ENCODE results near the gene CAMK4.
A peak's percentile ranks its signal among the peaks of the same experiment; 100 is the strongest.

Gene CAMK4

GRCh38 chr5:111278858-111279504, 54.8 kb downstream of the CAMK4 start:
- Histone ChIP-seq H3K9ac (ENCODE audit: low read length) (no peak overlapping the region), H2AFZ (ENCODE audit: low read depth, low read length) (no peak overlapping the region), H3K9me3 (ENCODE audit: insufficient read depth, low read length) (no peaks in the 10 kb centered on the region), H4K20me1 (ENCODE audit: insufficient read depth, low read length) (peaks cover 49% of the 10 kb centered on the region), H3K36me3 (replicated peaks; ENCODE audit: low read depth, low read length) (peaks cover 3% of the 10 kb centered on the region), H3K27ac (ENCODE audit: low read length) (no peak overlapping the region), H3K4me2 (ENCODE audit: low read length) (peak overlapping the region; percentile 23; the same call in 1 of the 2 replicates), H3K4me3 (ENCODE audit: low read length) (no peak overlapping the region), H3K4me1 (ENCODE audit: low read length) (peaks cover 61% of the 10 kb centered on the region), H3K79me2 (ENCODE audit: low read length) (peaks cover 94% of the 10 kb centered on the region), H3K27me3 (ENCODE audit: low read depth, low read length) (no peaks in the 10 kb centered on the region)
- TF ChIP-seq EZH2phosphoT487 (IDR thresholded peaks at IDR 0.05; ENCODE audit: low read depth) = no peak
- TF ChIP-seq CTCF (IDR thresholded peaks at IDR 0.05; ENCODE audit: low read depth, low read length) = peak; percentile 79

GRCh38 chr5:111280282-111280951, 56.2 kb downstream of the CAMK4 start:
- TF ChIP-seq EZH2phosphoT487 (IDR thresholded peaks at IDR 0.05; ENCODE audit: low read depth) (no peak), CTCF (IDR thresholded peaks at IDR 0.05; ENCODE audit: low read depth, low read length) (no peak)
- no peaks in the 10 kb centered on the region for H3K27me3 ChIP-seq (ENCODE audit: low read depth, low read length)
- H3K27ac ChIP-seq (ENCODE audit: low read length) = no peak overlapping the region
- H3K9me3 ChIP-seq (ENCODE audit: insufficient read depth, low read length) = no peaks in the 10 kb centered on the region
- H3K9ac ChIP-seq (ENCODE audit: low read length) = no peak overlapping the region
- peaks cover 52% of the 10 kb centered on the region for H3K4me1 ChIP-seq (ENCODE audit: low read length)
- H4K20me1 ChIP-seq (ENCODE audit: insufficient read depth, low read length) = peaks cover 60% of the 10 kb centered on the region
- peak overlapping the region; percentile 37 for H3K4me2 ChIP-seq (ENCODE audit: low read length)
- peaks cover 3% of the 10 kb centered on the region for H3K36me3 ChIP-seq (replicated peaks; ENCODE audit: low read depth, low read length)
- no peak overlapping the region for H2AFZ ChIP-seq (ENCODE audit: low read depth, low read length)
- peaks cover 94% of the 10 kb centered on the region for H3K79me2 ChIP-seq (ENCODE audit: low read length)
- no peak overlapping the region for H3K4me3 ChIP-seq (ENCODE audit: low read length)

- H3K79me2 ChIP-seq (ENCODE audit: low read length) = peaks cover 97% of the 10 kb centered on the region
- peaks cover 3% of the 10 kb centered on the region for H3K36me3 ChIP-seq (replicated peaks; ENCODE audit: low read depth, low read length)
- H3K27ac ChIP-seq (ENCODE audit: low read length) = no peak overlapping the region
- H3K9me3 ChIP-seq (ENCODE audit: insufficient read depth, low read length) = no peaks in the 10 kb centered on the region
- peaks cover 81% of the 10 kb centered on the region for H4K20me1 ChIP-seq (ENCODE audit: insufficient read depth, low read length)
- no peak for TF ChIP-seq EZH2phosphoT487 (IDR thresholded peaks at IDR 0.05; ENCODE audit: low read depth)
- peaks cover 30% of the 10 kb centered on the region for H3K4me1 ChIP-seq (ENCODE audit: low read length)
- no peaks in the 10 kb centered on the region for H3K27me3 ChIP-seq (ENCODE audit: low read depth, low read length)
- H3K4me2 ChIP-seq (ENCODE audit: low read length) = no peak overlapping the region
- H2AFZ ChIP-seq (ENCODE audit: low read depth, low read length) = no peak overlapping the region
- H3K4me3 ChIP-seq (ENCODE audit: low read length) = no peak overlapping the region
- H3K9ac ChIP-seq (ENCODE audit: low read length) = no peak overlapping the region
Observed at GRCh38 chr5:111282798-111283197, 58.6 kb downstream of the CAMK4 start.

- Histone ChIP-seq H3K4me2 (ENCODE audit: low read length) (no peak overlapping the region), H3K4me3 (ENCODE audit: low read length) (no peak overlapping the region), H3K27ac (ENCODE audit: low read length) (no peak overlapping the region), H3K27me3 (ENCODE audit: low read depth, low read length) (no peaks in the 10 kb centered on the region), H3K9me3 (ENCODE audit: insufficient read depth, low read length) (no peaks in the 10 kb centered on the region), H4K20me1 (ENCODE audit: insufficient read depth, low read length) (peaks cover 87% of the 10 kb centered on the region), H2AFZ (ENCODE audit: low read depth, low read length) (no peak overlapping the region), H3K36me3 (replicated peaks; ENCODE audit: low read depth, low read length) (peaks cover 2% of the 10 kb centered on the region), H3K79me2 (ENCODE audit: low read length) (peaks cover 99% of the 10 kb centered on the region), H3K9ac (ENCODE audit: low read length) (no peak overlapping the region), H3K4me1 (ENCODE audit: low read length) (peaks cover 11% of the 10 kb centered on the region)
- no peak for TF ChIP-seq EZH2phosphoT487 (IDR thresholded peaks at IDR 0.05; ENCODE audit: low read depth)
- no peak for TF ChIP-seq CTCF (IDR thresholded peaks at IDR 0.05; ENCODE audit: low read depth, low read length)
Observed at GRCh38 chr5:111284825-111285224, 60.6 kb downstream of the CAMK4 start.

Data from OCI-LY3 (cell line).